ENCODE results near the gene PDE6B.

DNA sequence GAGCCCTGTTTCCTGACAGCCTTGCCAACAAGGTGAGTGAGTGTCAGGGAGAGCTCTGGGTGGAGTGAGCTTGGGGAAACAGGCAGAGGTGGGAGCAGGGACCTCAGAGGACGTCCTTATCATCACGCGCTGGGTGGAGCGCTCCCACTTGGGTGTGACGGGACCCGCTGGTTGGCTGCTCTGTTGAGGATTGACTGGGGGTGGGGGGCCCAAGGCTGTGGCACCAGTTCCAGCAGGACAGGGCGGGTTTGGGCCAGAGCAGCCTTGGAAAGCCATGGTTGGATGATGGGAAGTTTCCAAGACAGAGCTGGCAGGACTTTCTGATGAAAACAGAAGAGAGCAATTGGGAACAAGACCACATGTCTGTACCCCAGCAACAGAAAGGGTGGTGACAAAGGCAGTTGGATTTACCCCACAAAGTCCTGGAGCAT lies 77.3 kb downstream of the PDE6B start:
- TF ChIP-seq, protein P1, sequence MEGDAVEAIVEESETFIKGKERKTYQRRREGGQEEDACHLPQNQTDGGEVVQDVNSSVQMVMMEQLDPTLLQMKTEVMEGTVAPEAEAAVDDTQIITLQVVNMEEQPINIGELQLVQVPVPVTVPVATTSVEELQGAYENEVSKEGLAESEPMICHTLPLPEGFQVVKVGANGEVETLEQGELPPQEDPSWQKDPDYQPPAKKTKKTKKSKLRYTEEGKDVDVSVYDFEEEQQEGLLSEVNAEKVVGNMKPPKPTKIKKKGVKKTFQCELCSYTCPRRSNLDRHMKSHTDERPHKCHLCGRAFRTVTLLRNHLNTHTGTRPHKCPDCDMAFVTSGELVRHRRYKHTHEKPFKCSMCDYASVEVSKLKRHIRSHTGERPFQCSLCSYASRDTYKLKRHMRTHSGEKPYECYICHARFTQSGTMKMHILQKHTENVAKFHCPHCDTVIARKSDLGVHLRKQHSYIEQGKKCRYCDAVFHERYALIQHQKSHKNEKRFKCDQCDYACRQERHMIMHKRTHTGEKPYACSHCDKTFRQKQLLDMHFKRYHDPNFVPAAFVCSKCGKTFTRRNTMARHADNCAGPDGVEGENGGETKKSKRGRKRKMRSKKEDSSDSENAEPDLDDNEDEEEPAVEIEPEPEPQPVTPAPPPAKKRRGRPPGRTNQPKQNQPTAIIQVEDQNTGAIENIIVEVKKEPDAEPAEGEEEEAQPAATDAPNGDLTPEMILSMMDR (IDR thresholded peaks at IDR 0.05) = no peak
- TF ChIP-seq POLR2AphosphoS5 (IDR thresholded peaks at IDR 0.05) (peak in 2 of 3 donors; percentile 5 to 43), POLR2A (IDR thresholded peaks at IDR 0.05) (no peak), EP300 (IDR thresholded peaks at IDR 0.05) (no peak)
